ENCODE data around the gene FAM3A. TPM values are rescaled to one million over a fixed set of nuclear protein-coding genes. Genes with fewer than 3 reads are reported as not detected.
"Not testable (repeated sequence)": the region's sequence is repeated elsewhere in the genome, so short reads cannot be mapped to it uniquely, and the experiment has no call there.

FAM3A gene
- total RNA-seq, 2 donors from 2014 or later = 23.6 to 24.3 TPM

- no peak overlapping the region for H3K27ac Mint-ChIP-seq
- no peak overlapping the region for H3K27ac ChIP-seq (ENCODE audit: low read depth, low read length)
Measured at GRCh38 chrX:154540897-154541535, 25.0 kb upstream of the FAM3A start.

GRCh38 chrX:154540365-154540764, 24.3 kb upstream of the FAM3A start:
- not testable (repeated sequence) for H3K4me3 Mint-ChIP-seq; H3K27me3 Mint-ChIP-seq (ENCODE audit: insufficient read depth); H3K4me1 ChIP-seq (ENCODE audit: control insufficient read depth, insufficient read depth, low read length); H3K27ac ChIP-seq (ENCODE audit: low read depth, low read length); H3K9me3 ChIP-seq (ENCODE audit: control insufficient read depth, low read length); H3K27ac Mint-ChIP-seq; DNase-seq; H3K27me3 ChIP-seq (ENCODE audit: control insufficient read depth, insufficient read depth, low read length, poor library complexity, severe bottlenecking); H3K4me3 ChIP-seq (ENCODE audit: low read length); H3K4me1 Mint-ChIP-seq; H3K9ac ChIP-seq (ENCODE audit: extremely low read depth, low read length, poor library complexity, severe bottlenecking)
- H3K36me3 ChIP-seq (ENCODE audit: control insufficient read depth, insufficient read depth, low read length) = peaks cover 12% of the 10 kb centered on the region
- Mint-ChIP-seq H3K9me3 (peaks cover 55% of the 10 kb centered on the region), H3K36me3 (ENCODE audit: low read depth) (peaks cover 24% of the 10 kb centered on the region)
- WGBS, 2 experiments (ENCODE audit: insufficient coverage in 1 of 2, insufficient read length in 1 of 2) = 96 to 100% methylated on average over 3 to 7 of the region's 7 CpGs

More at GRCh38 chrX:154540897-154541535, 25.0 kb upstream of the FAM3A start:
- Mint-ChIP-seq H3K4me3 (no peak overlapping the region), H3K36me3 (ENCODE audit: low read depth) (peaks cover 25% of the 10 kb centered on the region), H3K27me3 (ENCODE audit: insufficient read depth) (no peaks in the 10 kb centered on the region), H3K4me1 (peaks cover 1% of the 10 kb centered on the region), H3K9me3 (peaks cover 54% of the 10 kb centered on the region)
- Histone ChIP-seq H3K9me3 (ENCODE audit: control insufficient read depth, low read length) (no peaks in the 10 kb centered on the region), H3K4me1 (ENCODE audit: control insufficient read depth, insufficient read depth, low read length) (no peaks in the 10 kb centered on the region), H3K27me3 (ENCODE audit: control insufficient read depth, insufficient read depth, low read length, poor library complexity, severe bottlenecking) (no peaks in the 10 kb centered on the region), H3K4me3 (ENCODE audit: low read length) (no peak overlapping the region), H3K36me3 (ENCODE audit: control insufficient read depth, insufficient read depth, low read length) (peaks cover 13% of the 10 kb centered on the region), H3K9ac (ENCODE audit: extremely low read depth, low read length, poor library complexity, severe bottlenecking) (no peak overlapping the region)
- 96 to 100% methylated on average over 3 to 19 of the region's 19 CpGs for WGBS, 2 experiments (ENCODE audit: insufficient coverage in 1 of 2, insufficient read length in 1 of 2)
- TF ChIP-seq CTCF (conservative IDR thresholded peaks at IDR 0.05) = no peak
- no peak for DNase-seq

- H3K27ac Mint-ChIP-seq = no peak overlapping the region
- 90 to 100% methylated on average over 3 to 7 of the region's 8 CpGs for WGBS, 2 experiments (ENCODE audit: insufficient coverage in 1 of 2, insufficient read length in 1 of 2)
- Histone ChIP-seq H3K9me3 (ENCODE audit: control insufficient read depth, low read length) (no peaks in the 10 kb centered on the region), H3K27me3 (ENCODE audit: control insufficient read depth, insufficient read depth, low read length, poor library complexity, severe bottlenecking) (no peaks in the 10 kb centered on the region), H3K9ac (ENCODE audit: extremely low read depth, low read length, poor library complexity, severe bottlenecking) (no peak overlapping the region), H3K27ac (ENCODE audit: low read depth, low read length) (no peak overlapping the region), H3K36me3 (ENCODE audit: control insufficient read depth, insufficient read depth, low read length) (peaks cover 8% of the 10 kb centered on the region), H3K4me1 (ENCODE audit: control insufficient read depth, insufficient read depth, low read length) (no peaks in the 10 kb centered on the region), H3K4me3 (ENCODE audit: low read length) (no peak overlapping the region)
- H3K4me3 Mint-ChIP-seq = no peak overlapping the region
- H3K27me3 Mint-ChIP-seq (ENCODE audit: insufficient read depth) = no peaks in the 10 kb centered on the region
- peaks cover 58% of the 10 kb centered on the region for H3K9me3 Mint-ChIP-seq
- no peak for DNase-seq
- peaks cover 20% of the 10 kb centered on the region for H3K36me3 Mint-ChIP-seq (ENCODE audit: low read depth)
- TF ChIP-seq CTCF (conservative IDR thresholded peaks at IDR 0.05) = no peak
- no peaks in the 10 kb centered on the region for H3K4me1 Mint-ChIP-seq
Measured at GRCh38 chrX:154539077-154539476, 23.0 kb upstream of the FAM3A start.
